ENCODE data around the gene PDGFD.

DNA sequence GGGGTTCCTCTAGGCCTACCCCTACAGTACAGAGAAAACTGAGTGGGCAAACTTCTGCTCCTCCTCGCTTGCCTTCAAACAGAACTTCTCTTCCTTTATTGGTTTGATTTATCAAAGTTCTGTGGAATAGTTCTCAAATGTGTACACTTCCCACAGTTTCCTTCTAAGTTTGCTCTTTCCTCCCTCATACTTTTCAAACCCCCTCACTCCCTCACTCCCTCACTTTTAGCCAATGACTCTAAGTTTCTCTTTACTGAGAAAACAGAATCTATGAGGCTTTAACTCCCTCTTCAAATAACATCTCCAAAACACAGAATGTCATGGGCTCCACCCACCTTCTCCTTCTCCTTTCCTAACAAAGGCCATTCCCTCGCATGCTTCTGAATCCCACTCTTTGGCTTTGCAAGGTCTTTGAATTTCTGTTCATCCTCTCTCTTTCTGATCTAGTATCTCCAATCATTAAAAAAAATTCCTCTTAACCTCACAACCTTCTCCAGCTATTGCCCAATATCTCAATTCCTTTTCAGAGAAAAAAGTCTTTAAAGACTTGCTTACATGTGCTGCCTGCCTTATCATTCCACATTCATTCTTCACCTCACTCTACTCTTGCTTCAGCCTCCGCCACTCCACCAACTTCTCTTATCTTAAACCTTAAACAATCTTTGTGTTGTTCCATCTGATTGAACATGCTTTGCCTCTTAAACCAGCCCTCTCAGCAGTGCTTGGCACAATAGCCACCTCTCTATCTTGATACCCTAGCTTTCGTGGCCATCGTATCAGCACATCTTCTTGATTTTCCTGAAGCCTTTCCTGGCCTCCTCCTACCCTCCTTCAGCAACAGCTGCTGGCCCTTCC is 70.3 kb downstream of the PDGFD start:
- TF ChIP-seq POLR2AphosphoS5 (IDR thresholded peaks at IDR 0.05; ENCODE audit: low read depth, low read length) (no peak), POLR2A (IDR thresholded peaks at IDR 0.05; ENCODE audit: low read depth, low read length) (no peak)

All from GM12892 (cell line).